SK-N-SH (cell line): ENCODE data around the gene ALPL.

Experiments
- EP300 ChIP-seq, 2 experiments: IDR thresholded peaks; 2 replicates each; pipeline versions ENCODE4 v1.4.0 to v1.6.1; 2012; ENCODE audit warnings: borderline replicate concordance in 1 of 2, low read depth in 1 of 2, low read length in 1 of 2
- GATA2 ChIP-seq: sonication (generic); formaldehyde crosslinking; IDR thresholded peaks from 2 replicates; pipeline ENCODE4 v1.5.0; 2020; ENCODE audit warnings: mild to moderate bottlenecking, missing genetic modification reagents
- MXI1 ChIP-seq: IDR thresholded peaks from 2 replicates; pipeline ENCODE4 v1.6.1; 2012; ENCODE audit warnings: mild to moderate bottlenecking, low read depth, low read length, improper control_type of control experiment
- NFIC ChIP-seq: IDR thresholded peaks from 2 replicates; pipeline ENCODE4 v1.4.0; 2012; ENCODE audit warnings: borderline replicate concordance
- RAD21 ChIP-seq: IDR thresholded peaks from 2 replicates; pipeline ENCODE4 v1.6.1; 2012; ENCODE audit warnings: mild to moderate bottlenecking, low read length
- RFX5 ChIP-seq: IDR thresholded peaks from 2 replicates; pipeline ENCODE4 v1.6.1; 2012; ENCODE audit warnings: mild to moderate bottlenecking, improper control_type of control experiment, low read length
- TCF12 ChIP-seq: IDR thresholded peaks from 2 replicates; pipeline ENCODE4 v1.4.0; 2012
- TF ChIP-seq, protein P1 (sequence below): IDR thresholded peaks from 2 replicates; pipeline ENCODE4 v1.6.1; 2012; ENCODE audit warnings: mild to moderate bottlenecking, low read depth, low read length, moderate library complexity
- TF ChIP-seq, protein P2 (sequence below): IDR thresholded peaks from 2 replicates; pipeline ENCODE4; 2012
- TF ChIP-seq, protein P3 (sequence below): IDR thresholded peaks from 2 replicates; pipeline ENCODE4 v1.4.0; 2012; ENCODE audit warnings: low read depth
- TF ChIP-seq, protein P4 (sequence below): fragments of 200-600 bp; sonication (generic); IDR thresholded peaks from 2 replicates; pipeline ENCODE4 v1.6.1; 2017; ENCODE audit warnings: antibody characterized with exemption, mild to moderate bottlenecking, moderate library complexity

DNA sequence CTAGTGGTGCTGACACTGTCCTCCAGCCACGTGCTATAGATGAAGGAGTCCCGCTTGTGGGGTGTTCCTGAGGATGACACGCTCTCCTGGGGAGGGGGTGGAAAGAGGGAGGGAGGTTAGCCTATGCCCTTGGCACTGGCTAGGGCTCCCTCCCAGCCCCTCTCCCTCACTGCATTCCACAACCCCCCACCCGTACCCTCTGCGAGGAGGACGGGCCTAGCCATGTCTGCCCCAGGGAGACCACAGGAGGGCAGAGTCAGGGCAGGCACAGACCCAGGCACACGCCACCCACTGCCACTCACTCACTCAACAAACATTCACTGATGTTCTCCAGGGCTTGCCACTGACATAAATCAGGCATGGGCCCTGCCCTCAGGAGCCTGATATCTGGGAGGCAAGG is 89.2 kb downstream of the ALPL start:
- TF ChIP-seq, protein P1, sequence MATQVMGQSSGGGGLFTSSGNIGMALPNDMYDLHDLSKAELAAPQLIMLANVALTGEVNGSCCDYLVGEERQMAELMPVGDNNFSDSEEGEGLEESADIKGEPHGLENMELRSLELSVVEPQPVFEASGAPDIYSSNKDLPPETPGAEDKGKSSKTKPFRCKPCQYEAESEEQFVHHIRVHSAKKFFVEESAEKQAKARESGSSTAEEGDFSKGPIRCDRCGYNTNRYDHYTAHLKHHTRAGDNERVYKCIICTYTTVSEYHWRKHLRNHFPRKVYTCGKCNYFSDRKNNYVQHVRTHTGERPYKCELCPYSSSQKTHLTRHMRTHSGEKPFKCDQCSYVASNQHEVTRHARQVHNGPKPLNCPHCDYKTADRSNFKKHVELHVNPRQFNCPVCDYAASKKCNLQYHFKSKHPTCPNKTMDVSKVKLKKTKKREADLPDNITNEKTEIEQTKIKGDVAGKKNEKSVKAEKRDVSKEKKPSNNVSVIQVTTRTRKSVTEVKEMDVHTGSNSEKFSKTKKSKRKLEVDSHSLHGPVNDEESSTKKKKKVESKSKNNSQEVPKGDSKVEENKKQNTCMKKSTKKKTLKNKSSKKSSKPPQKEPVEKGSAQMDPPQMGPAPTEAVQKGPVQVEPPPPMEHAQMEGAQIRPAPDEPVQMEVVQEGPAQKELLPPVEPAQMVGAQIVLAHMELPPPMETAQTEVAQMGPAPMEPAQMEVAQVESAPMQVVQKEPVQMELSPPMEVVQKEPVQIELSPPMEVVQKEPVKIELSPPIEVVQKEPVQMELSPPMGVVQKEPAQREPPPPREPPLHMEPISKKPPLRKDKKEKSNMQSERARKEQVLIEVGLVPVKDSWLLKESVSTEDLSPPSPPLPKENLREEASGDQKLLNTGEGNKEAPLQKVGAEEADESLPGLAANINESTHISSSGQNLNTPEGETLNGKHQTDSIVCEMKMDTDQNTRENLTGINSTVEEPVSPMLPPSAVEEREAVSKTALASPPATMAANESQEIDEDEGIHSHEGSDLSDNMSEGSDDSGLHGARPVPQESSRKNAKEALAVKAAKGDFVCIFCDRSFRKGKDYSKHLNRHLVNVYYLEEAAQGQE = no peak
- TF ChIP-seq, protein P2, sequence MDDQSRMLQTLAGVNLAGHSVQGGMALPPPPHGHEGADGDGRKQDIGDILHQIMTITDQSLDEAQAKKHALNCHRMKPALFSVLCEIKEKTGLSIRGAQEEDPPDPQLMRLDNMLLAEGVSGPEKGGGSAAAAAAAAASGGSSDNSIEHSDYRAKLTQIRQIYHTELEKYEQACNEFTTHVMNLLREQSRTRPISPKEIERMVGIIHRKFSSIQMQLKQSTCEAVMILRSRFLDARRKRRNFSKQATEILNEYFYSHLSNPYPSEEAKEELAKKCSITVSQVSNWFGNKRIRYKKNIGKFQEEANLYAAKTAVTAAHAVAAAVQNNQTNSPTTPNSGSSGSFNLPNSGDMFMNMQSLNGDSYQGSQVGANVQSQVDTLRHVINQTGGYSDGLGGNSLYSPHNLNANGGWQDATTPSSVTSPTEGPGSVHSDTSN = no peak
- TF ChIP-seq, protein P3, sequence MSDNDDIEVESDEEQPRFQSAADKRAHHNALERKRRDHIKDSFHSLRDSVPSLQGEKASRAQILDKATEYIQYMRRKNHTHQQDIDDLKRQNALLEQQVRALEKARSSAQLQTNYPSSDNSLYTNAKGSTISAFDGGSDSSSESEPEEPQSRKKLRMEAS = no peak
- TF ChIP-seq, protein P4, sequence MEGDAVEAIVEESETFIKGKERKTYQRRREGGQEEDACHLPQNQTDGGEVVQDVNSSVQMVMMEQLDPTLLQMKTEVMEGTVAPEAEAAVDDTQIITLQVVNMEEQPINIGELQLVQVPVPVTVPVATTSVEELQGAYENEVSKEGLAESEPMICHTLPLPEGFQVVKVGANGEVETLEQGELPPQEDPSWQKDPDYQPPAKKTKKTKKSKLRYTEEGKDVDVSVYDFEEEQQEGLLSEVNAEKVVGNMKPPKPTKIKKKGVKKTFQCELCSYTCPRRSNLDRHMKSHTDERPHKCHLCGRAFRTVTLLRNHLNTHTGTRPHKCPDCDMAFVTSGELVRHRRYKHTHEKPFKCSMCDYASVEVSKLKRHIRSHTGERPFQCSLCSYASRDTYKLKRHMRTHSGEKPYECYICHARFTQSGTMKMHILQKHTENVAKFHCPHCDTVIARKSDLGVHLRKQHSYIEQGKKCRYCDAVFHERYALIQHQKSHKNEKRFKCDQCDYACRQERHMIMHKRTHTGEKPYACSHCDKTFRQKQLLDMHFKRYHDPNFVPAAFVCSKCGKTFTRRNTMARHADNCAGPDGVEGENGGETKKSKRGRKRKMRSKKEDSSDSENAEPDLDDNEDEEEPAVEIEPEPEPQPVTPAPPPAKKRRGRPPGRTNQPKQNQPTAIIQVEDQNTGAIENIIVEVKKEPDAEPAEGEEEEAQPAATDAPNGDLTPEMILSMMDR = no peak
- TF ChIP-seq RFX5 = no peak
- no peak for TF ChIP-seq TCF12
- TF ChIP-seq GATA2 (CRISPR knock-in tag) = no peak
- TF ChIP-seq EP300 (IDR thresholded peaks at IDR 0.05; ENCODE audit: borderline replicate concordance in 1 of 2, low read depth in 1 of 2, low read length in 1 of 2) = no peak
- TF ChIP-seq RAD21 = no peak
- TF ChIP-seq NFIC = no peak
- TF ChIP-seq MXI1 = no peak
